CD4-positive, alpha-beta T cell (primary cell): ENCODE measurements around the gene GNG7. TPM values are rescaled to one million over a fixed set of nuclear protein-coding genes. Genes with fewer than 3 reads are reported as not detected.
"Not testable (repeated sequence)": the region's sequence is repeated elsewhere in the genome, so short reads cannot be mapped to it uniquely, and the experiment has no call there.

Source experiments
- ATAC-seq: fragments of 200-7000 bp; cut with Tn5 transposase; one replicate; pipeline ENCODE4 v1.10.0; 2022; ENCODE audit warnings: mild to moderate bottlenecking; ENCODE audit not compliant: poor library complexity
- CTCF ChIA-PET: fragments of 350-600 bp; sonication (Branson Sonifier 250); formaldehyde crosslinking; loops from one replicate; lab custom pipeline; 2021; ENCODE audit warnings: antibody characterized with exemption, inconsistent platforms; lab: Charles Lee
- POLR2A ChIA-PET: fragments of 350-600 bp; sonication (Branson Sonifier 250); formaldehyde crosslinking; loops from one replicate; lab custom pipeline; 2021; ENCODE audit warnings: antibody characterized with exemption, inconsistent platforms; lab: Charles Lee
- DNase-seq, 14 experiments: peaks; one replicate each; pipeline ENCODE4 v3.0.0-alpha.2; 2013 to 2020; ENCODE audit warnings: mixed read lengths in 2 of 14
- H3K27ac ChIP-seq, 2 donors: one replicate each; pipeline versions ENCODE4 v1.5.1 to v1.7.0; 2013; ENCODE audit warnings: low read length in 2 of 2, low read depth in 1 of 2, mild to moderate bottlenecking in 1 of 2
- H3K27me3 ChIP-seq, 2 experiments: 1 replicate in 1 of 2; 2 replicates in 1 of 2; pipeline versions ENCODE4 v1.6.1 to v1.7.0; 2013; ENCODE audit warnings: low read length in 2 of 2, control low read depth in 1 of 2, mild to moderate bottlenecking in 1 of 2, moderate library complexity in 1 of 2; ENCODE audit not compliant: insufficient read depth in 2 of 2, control insufficient read depth in 1 of 2
- H3K36me3 ChIP-seq: one replicate; pipeline ENCODE4 v1.6.1; 2013; ENCODE audit warnings: low read length, control low read depth; ENCODE audit not compliant: insufficient read depth
- H3K4me1 ChIP-seq: one replicate; pipeline ENCODE4 v1.6.1; 2013; ENCODE audit warnings: low read length, control low read depth; ENCODE audit not compliant: insufficient read depth
- H3K4me3 ChIP-seq: one replicate; pipeline ENCODE4 v1.5.1; 2013; ENCODE audit warnings: mild to moderate bottlenecking, low read length, moderate library complexity
- H3K9me3 ChIP-seq, 2 experiments: 1 replicate in 1 of 2; 2 replicates in 1 of 2; pipeline versions ENCODE4 v1.6.1 to v1.7.0; 2013; ENCODE audit warnings: low read length in 2 of 2, mild to moderate bottlenecking in 2 of 2, control low read depth in 1 of 2, moderate library complexity in 1 of 2; ENCODE audit not compliant: control insufficient read depth in 1 of 2, insufficient read depth in 1 of 2
- H3K27ac Mint-ChIP-seq: one replicate; pipeline ENCODE4 v1.8.0; 2020; ENCODE audit warnings: mixed read lengths
- H3K27me3 Mint-ChIP-seq: one replicate; pipeline ENCODE4 v1.8.0; 2021; ENCODE audit warnings: mixed read lengths
- H3K36me3 Mint-ChIP-seq: one replicate; pipeline ENCODE4 v1.8.0; 2021; ENCODE audit warnings: low read depth, mixed read lengths
- H3K4me1 Mint-ChIP-seq: one replicate; pipeline ENCODE4 v1.8.0; 2021; ENCODE audit warnings: low read depth, mixed read lengths
- H3K4me3 Mint-ChIP-seq: one replicate; pipeline ENCODE4 v1.8.0; 2020; ENCODE audit warnings: mild to moderate bottlenecking, mixed read lengths
- H3K9me3 Mint-ChIP-seq: one replicate; pipeline ENCODE4 v1.8.0; 2020; ENCODE audit warnings: mixed read lengths
- CTCF ChIP-seq: fragments of 200-600 bp; IDR thresholded peaks from one replicate; pipeline ENCODE4 v1.8.0; 2022; ENCODE audit warnings: antibody characterized with exemption, mild to moderate bottlenecking
- intact Hi-C, 2 experiments: fragments of 100-400 bp; cut with DNase I in 1 of 2; cut with micrococcal nuclease in 1 of 2; formaldehyde crosslinking; loops; one replicate each; pipeline versions ENCODE4 v1.15.1 to v1.9.0; 2023 to 2025; cut with DNase I, micrococcal nuclease
- total RNA-seq, 174 experiments: library from RNA in 2 of 174; stranded (reverse) in 2 of 174; gene quantifications; one replicate each; pipeline ENCODE4 v1.2.3 and lab custom pipeline; 2021 to 2026

The GNG7 gene
- total RNA-seq, 2 experiments from 2014 or later, result 5.2 to 5.7 TPM

DNA sequence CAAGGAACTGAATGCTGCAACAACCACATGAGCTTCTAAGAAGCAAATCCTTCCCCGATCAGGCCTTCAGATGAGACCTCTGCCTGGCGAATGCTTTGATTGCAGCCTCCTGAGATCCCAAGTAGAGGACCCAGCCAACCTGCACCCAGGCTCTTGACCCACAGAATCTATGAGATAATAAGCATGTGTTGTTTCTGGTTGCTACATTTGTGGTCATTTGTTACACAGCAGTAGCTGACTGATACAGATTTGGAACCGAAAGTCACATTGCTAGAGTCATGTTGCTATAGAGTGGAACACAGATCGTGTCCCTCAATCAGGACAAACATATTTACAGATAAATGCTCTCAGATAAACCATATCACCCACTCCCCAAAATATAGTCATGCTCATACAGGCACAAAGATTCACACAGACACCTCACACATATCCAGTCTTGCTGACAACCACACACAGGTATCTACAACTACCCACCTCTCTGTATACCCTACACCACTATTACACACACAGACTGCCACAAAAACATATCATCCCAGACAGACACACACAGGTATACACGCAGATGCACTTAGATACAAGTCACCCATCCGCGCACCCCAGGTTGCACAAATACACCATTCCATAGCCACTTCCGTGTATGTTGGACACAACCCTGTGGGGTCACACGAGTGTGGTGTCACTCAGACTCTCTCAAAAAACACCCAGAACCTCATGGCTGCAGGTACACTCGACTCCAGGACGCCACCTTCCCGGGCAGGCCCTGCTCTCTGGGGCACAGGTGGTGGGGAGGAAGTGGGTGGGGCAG, 13.2 kb upstream of the GNG7 start:
- peaks cover 0 to 34% of the 10 kb centered on the region in 2 experiments for H3K9me3 ChIP-seq
- ChIA-PET CTCF (no interaction called here), POLR2A (no interaction called here)
- ATAC-seq (no peak), DNase-seq (no peak)
- intact Hi-C loops, result no loop called here
- H3K27ac ChIP-seq, result no peak overlapping the region
- Mint-ChIP-seq H3K4me1 (peaks cover 26% of the 10 kb centered on the region), H3K4me3 (no peak overlapping the region), H3K27me3 (peaks cover 11% of the 10 kb centered on the region), H3K27ac (no peak overlapping the region), H3K36me3 (no peaks in the 10 kb centered on the region), H3K9me3 (peaks cover 5% of the 10 kb centered on the region)
- no peak for TF ChIP-seq CTCF
- peaks cover 9% of the 10 kb centered on the region for H3K4me1 ChIP-seq
- H3K27me3 ChIP-seq, result peaks cover 12 to 16% of the 10 kb centered on the region in 2 experiments
- H3K4me3 ChIP-seq, result no peak overlapping the region
- H3K36me3 ChIP-seq, result no peaks in the 10 kb centered on the region

DNA sequence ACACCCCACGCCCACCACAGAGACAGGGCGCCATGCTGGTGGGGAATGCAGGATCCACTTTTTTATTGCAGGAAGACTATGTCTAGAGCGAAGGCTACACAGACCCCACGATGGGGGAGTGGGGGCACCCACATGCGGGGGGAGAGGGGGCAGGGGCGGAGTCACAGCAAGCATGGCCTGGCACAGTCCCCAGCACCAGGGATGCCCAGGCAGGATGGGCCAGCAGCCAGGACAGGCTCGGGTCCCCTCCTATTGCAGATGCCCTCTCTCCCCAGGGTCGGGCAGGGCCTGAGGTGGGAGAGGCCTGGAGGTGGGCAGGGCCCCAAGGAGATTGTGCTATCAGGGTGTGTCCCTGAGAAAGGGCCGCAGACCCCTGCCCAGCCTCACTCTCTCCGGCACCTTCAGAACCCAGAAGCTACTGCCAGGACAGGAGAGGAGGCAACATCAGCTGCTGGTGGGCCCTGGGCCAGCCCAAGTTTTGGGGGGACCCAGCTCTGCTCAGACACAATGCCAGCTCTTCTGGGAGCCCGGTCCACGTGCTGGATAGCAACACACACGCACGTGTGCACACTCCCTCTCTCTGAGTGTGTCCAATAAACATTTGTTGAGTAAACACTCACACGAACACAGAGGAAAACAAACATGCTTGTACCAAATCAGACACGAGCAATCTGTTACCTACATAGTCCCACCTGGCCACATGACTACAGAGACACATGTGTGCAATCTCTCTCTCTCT, 12.2 kb upstream of the GNG7 start:
- no peak for TF ChIP-seq CTCF
- H3K4me1 Mint-ChIP-seq, result peaks cover 27% of the 10 kb centered on the region
- intact Hi-C loops, result no loop called here
- peaks cover 5% of the 10 kb centered on the region for H3K9me3 Mint-ChIP-seq
- H3K27ac ChIP-seq, result no peak overlapping the region
- H3K27me3 Mint-ChIP-seq, result peaks cover 7% of the 10 kb centered on the region
- H3K36me3 ChIP-seq, result no peaks in the 10 kb centered on the region
- no peaks in the 10 kb centered on the region for H3K36me3 Mint-ChIP-seq
- ChIA-PET CTCF (no interaction called here), POLR2A (no interaction called here)
- peaks cover 7% of the 10 kb centered on the region for H3K4me1 ChIP-seq
- DNase-seq, result no peak
- ATAC-seq, result no peak
- no peak overlapping the region for H3K4me3 ChIP-seq
- H3K4me3 Mint-ChIP-seq, result no peak overlapping the region
- H3K27me3 ChIP-seq, result peaks cover 3 to 7% of the 10 kb centered on the region in 2 experiments
- peaks cover 0 to 27% of the 10 kb centered on the region in 2 experiments for H3K9me3 ChIP-seq
- no peak overlapping the region for H3K27ac Mint-ChIP-seq

DNA sequence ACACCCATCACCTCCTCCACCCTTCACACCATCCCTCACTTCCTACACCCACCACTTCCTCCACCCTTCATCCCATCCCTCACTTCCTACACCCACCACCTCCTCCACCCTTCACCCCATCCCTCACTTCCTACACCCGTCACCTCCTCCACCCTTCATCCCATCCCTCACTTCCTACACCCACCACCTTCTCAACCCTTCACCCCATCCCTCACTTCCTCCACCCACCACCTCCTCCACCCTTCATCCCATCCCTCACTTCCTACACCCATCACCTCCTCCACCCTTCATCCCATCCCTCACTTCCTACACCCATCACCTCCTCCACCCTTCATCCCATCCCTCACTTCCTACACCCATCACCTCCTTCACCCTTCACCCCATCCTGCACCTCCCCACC, 11.6 kb upstream of the GNG7 start:
- H3K4me3 Mint-ChIP-seq, H3K9me3 Mint-ChIP-seq, H3K36me3 ChIP-seq, ATAC-seq, H3K27me3 ChIP-seq, CTCF ChIA-PET, H3K27me3 Mint-ChIP-seq, H3K27ac ChIP-seq, POLR2A ChIA-PET, H3K27ac Mint-ChIP-seq, H3K4me1 ChIP-seq, intact Hi-C loops, H3K36me3 Mint-ChIP-seq, H3K4me3 ChIP-seq, DNase-seq: not testable (repeated sequence)
- peaks cover 0 to 27% of the 10 kb centered on the region in 2 experiments for H3K9me3 ChIP-seq
- peaks cover 25% of the 10 kb centered on the region for H3K4me1 Mint-ChIP-seq

DNA sequence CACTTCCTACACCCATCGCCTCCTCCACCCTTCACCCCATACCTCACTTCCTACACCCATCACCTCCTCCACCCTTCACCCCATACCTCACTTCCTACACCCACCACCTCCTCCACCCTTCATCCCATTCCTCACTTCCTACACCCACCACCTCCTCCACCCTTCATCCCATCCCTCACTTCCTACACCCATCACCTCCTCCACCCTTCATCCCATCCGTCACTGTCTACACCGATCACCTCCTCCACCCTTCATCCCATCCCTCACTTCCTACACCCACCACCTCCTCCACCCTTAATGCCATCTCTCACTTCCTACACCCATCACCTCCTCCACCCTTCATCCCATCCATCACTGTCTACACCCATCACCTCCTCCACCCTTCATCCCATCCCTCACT, 10.7 kb upstream of the GNG7 start:
- H3K9me3 Mint-ChIP-seq, CTCF ChIA-PET, H3K36me3 ChIP-seq, H3K27me3 Mint-ChIP-seq, H3K36me3 Mint-ChIP-seq, intact Hi-C loops, POLR2A ChIA-PET, H3K27me3 ChIP-seq, H3K4me1 ChIP-seq, H3K4me3 ChIP-seq, ATAC-seq, H3K27ac Mint-ChIP-seq, H3K4me3 Mint-ChIP-seq, DNase-seq, H3K27ac ChIP-seq: not testable (repeated sequence)
- peaks cover 0 to 27% of the 10 kb centered on the region in 2 experiments for H3K9me3 ChIP-seq
- H3K4me1 Mint-ChIP-seq, result peaks cover 25% of the 10 kb centered on the region
